ENCODE data around the gene EED. TPM values are rescaled to one million over a fixed set of nuclear protein-coding genes. Genes with fewer than 3 reads are reported as not detected.

EED gene, protein sequence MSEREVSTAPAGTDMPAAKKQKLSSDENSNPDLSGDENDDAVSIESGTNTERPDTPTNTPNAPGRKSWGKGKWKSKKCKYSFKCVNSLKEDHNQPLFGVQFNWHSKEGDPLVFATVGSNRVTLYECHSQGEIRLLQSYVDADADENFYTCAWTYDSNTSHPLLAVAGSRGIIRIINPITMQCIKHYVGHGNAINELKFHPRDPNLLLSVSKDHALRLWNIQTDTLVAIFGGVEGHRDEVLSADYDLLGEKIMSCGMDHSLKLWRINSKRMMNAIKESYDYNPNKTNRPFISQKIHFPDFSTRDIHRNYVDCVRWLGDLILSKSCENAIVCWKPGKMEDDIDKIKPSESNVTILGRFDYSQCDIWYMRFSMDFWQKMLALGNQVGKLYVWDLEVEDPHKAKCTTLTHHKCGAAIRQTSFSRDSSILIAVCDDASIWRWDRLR
- 7.0 and 10.3 TPM in 2 replicates for total RNA-seq (2014; rRNA removed; shearing (Covaris generic); ENCODE audit: low replicate concordance)

DNA sequence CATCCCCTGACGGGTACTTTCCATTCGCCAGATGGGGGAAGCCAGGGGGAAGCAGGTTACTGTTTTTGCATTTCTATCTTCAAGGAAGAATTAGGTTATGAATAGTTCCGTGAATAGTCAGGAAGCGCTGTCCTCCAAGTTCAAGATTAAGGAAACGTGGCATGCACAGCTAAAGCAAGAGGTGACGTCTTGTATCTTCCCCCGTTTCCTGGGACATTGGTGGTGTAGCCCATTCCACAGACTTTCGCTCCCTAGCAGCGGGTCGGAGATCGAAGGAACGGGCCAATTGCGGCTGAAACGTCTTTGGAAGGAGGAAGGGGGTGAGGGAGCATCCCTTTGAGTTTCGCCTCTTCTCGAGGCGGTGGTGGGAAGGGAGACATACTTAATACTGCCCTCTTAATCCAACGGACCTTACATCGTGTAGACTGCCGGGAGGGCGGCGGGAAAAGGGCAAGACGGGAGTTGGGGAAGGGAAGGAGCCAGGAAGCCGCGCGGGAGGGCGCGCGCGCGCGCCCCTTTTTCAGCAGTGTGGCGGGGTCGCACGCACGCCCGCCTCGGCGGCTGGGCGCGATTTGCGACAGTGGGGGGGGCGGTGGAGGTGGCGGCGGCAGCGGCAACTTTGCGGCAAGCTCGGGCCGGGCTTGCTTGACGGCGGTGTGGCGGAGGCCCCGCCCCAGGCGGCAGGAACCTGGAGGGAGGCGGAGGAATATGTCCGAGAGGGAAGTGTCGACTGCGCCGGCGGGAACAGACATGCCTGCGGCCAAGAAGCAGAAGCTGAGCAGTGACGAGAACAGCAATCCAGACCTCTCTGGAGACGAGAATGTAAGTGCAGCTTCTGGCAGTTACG is at the start of gene EED:
EED (plus strand) TSS at position 232 of the 847 bp plus-strand sequence; CDS start at position 709, 477 bp downstream.
- in situ Hi-C loops (cut with HindIII; ENCODE audit: low pct_unique_long_range_greater_than_20kb, low sequenced_read_pairs), result no loop called here

DNA sequence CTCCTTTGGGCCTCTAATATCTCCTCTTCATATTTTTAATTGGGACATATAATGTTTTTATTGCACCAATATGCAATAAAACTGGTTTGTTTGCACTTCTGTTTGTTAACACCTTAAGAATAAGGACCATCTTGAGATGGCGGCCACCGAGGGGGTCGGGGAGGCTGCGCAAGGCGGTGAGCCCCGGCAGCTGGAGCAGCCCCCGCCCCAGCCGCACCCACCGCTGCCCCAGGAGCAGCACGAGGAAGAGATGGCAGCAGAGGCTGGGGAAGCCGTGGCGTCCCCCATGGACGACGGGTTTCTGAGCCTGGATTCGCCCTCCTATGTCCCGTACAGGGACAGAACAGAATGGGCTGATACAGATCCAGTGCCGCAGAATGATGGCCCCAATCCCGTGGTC is 49.6 kb upstream of the EED start:
- in situ Hi-C loops (cut with HindIII; ENCODE audit: low pct_unique_long_range_greater_than_20kb, low sequenced_read_pairs), result no loop called here
- DNase-seq (ENCODE audit: low read depth), result no peak

More for the DNA sequence above, at the start of gene EED:
- DNase-seq (ENCODE audit: low read depth), result peak; percentile 90

DNA sequence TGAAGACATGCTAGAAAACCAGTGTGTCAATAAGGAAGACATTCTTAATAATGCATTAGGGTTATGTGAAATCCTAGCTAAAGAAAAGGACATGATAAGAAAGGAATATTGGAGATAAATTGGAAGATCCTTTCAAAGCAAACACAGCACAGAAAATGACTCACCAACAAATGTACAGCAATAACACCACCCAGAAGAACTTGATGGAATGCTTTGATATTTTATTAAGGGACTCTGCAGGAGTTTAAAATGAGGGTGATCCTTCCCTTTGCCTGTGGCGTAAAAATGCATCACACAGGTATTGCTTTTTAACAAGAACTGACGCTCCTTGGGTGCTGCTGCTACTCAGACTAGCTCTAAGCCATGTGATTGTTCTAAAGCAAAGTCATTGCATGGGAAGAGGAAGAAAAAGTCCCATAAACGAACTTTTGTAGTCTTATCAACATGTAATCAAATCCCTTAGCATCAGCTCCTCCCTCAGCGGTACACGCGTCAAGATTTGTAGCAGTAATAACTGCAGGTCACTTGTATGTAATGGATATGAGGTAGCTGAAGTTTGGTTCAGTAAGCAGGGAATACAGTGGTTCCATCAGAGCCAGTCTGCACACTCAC is 48.4 kb upstream of the EED start:
- in situ Hi-C loops (cut with HindIII; ENCODE audit: low pct_unique_long_range_greater_than_20kb, low sequenced_read_pairs), result no loop called here
- no peak for DNase-seq (ENCODE audit: low read depth)

DNA sequence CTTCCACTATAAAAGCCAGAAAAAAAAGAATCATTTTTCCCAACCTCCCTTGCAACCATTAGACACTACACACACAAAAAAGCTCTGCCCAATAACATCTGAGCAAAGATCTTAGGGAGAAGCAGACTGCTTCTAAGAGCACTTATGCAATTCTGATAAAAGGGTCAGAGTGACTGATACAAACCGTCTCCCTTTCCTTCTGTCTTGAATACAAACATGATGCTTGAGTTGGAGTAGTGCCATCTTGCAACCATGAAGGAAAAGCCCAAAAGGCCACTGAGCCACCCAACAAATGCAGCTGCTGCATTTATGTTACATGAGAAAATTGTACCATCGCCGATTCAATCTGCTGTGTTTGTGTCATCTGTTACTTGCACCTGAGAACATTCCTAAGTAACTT is 47.6 kb upstream of the EED start:
- in situ Hi-C loops (cut with HindIII; ENCODE audit: low pct_unique_long_range_greater_than_20kb, low sequenced_read_pairs), result no loop called here
- DNase-seq (ENCODE audit: low read depth), result no peak

GRCh38 chr11:86197448-86197847 is 47.1 kb upstream of the EED start:
- DNase-seq (ENCODE audit: low read depth), result no peak
- in situ Hi-C loops (cut with HindIII; ENCODE audit: low pct_unique_long_range_greater_than_20kb, low sequenced_read_pairs), result no loop called here

DNA sequence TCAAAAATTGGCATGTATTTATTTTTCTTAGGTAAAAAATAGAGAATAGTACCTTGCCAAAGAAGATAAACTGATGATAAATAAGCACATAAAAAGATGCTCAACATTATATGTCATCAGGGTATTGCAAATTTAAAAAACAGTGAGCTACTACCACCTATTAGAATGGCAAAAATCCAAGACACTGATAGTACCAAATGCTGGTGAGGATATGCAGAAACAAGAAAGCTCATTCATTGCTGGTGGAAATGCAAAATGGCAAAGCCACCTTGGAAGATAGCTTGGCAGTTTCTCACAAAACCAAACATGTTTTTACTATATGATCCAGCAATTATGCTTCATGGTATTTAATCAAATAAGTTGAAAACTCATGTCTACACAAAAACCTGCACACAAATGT is 46.4 kb upstream of the EED start:
- no peak for DNase-seq (ENCODE audit: low read depth)
- in situ Hi-C loops (cut with HindIII; ENCODE audit: low pct_unique_long_range_greater_than_20kb, low sequenced_read_pairs), result no loop called here

DNA sequence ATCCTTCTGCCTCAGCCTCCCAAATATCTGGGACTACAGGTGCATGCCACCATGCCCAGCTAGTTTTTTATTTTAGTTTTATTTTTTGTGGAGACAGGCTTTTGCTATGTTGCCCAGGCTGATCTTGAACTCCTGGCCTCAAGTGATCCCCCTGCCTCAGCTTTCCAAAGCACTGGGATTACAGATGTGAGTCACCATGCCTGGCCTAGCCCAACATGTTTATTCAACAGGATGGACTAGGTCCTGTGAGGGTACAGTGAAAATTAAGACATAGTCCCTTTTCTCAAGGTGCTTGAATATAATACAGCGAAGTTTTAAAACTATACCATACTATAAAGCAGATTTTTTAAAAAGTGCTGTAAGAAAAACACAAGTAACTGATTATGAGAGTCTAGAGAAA is 45.2 kb upstream of the EED start:
- no peak for DNase-seq (ENCODE audit: low read depth)
- in situ Hi-C loops (cut with HindIII; ENCODE audit: low pct_unique_long_range_greater_than_20kb, low sequenced_read_pairs), result no loop called here

- in situ Hi-C loops (cut with HindIII; ENCODE audit: low pct_unique_long_range_greater_than_20kb, low sequenced_read_pairs), result no loop called here
- no peak for DNase-seq (ENCODE audit: low read depth)
These were observed 43.1 kb upstream of the EED start for GRCh38 chr11:86201371-86201884.

DNA sequence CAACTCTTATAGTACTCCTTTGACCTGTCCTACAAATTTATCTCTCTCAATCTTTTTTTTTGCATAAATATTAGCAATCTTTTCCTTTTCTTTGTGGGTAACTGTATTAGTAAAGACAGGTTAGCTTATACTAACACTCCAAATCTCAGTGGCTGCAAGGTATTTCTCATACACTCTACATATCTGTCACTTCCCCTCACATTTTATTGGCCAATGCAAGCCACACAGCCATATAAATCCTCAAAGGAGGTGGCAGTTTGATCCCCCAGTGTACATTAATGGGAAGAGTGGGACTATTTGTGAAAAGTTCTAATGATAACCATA is 42.6 kb upstream of the EED start:
- DNase-seq (ENCODE audit: low read depth), result no peak
- in situ Hi-C loops (cut with HindIII; ENCODE audit: low pct_unique_long_range_greater_than_20kb, low sequenced_read_pairs), result no loop called here

GRCh38 chr11:86204356-86204755 is 40.2 kb upstream of the EED start:
- in situ Hi-C loops (cut with HindIII; ENCODE audit: low pct_unique_long_range_greater_than_20kb, low sequenced_read_pairs), result no loop called here
- DNase-seq (ENCODE audit: low read depth), result no peak

DNA sequence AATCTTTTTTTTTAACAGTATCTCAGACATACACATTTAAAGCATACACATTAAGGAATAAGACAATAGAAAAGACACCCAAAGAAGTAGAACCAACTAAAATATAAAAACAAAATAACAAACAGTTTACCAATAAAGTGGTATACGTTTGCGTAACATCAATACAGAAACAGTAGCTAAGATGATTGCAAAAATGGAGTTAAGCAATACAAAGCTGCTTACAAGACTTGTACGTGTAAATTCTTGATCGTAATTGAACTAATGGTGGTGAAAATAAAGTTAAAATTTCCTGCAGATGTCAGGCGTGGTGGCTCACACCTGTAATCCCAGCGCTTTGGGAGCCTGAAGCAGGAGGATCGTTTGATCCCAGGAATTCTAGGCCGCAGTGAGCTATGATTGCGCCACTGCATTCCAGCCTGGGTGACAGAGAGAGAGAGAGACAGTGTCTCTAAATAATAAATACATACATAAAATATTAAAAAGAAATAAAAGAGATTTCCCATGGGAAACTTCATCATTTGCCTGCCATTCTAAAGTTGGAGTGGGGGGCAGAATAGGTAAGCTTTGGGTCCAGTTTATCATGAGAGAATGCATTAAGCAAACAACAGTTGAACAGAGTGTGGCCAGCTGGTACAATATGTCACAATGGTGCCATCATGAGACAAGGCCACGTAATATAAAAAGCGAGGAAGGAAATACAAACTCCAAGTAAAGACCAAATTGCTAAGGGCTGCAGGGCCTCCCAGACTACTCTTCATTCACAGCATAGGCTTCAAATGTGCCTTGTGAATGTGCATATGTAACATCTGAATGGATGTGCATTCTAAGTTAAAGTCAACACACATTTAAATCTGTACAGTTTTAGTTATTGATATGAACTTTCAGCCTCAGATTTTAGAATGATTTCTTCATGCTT is 38.9 kb upstream of the EED start:
- DNase-seq (ENCODE audit: low read depth), result no peak
- in situ Hi-C loops (cut with HindIII; ENCODE audit: low pct_unique_long_range_greater_than_20kb, low sequenced_read_pairs), result no loop called here

GRCh38 chr11:86206337-86206695 is 38.2 kb upstream of the EED start:
- no peak for DNase-seq (ENCODE audit: low read depth)
- in situ Hi-C loops (cut with HindIII; ENCODE audit: low pct_unique_long_range_greater_than_20kb, low sequenced_read_pairs), result no loop called here

DNA sequence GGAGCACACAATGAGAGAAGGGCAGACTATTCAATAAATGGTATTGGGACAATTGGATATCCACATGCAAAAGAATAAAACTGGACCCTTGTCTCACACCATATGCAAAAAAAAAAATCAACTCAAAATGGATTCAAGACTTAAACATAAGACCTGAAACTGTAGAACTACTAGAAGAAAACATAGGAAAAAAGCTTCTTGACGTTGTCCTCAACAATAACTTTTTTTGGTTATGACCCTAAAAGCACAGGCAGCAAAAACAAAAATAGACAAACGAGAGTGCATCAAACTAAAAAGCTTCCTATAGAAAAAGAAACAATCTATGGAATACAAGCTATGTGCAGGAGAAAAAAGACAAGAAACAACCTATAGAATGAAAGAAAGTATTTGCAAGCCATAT is 37.1 kb upstream of the EED start:
- DNase-seq (ENCODE audit: low read depth), result no peak
- in situ Hi-C loops (cut with HindIII; ENCODE audit: low pct_unique_long_range_greater_than_20kb, low sequenced_read_pairs), result no loop called here

- in situ Hi-C loops (cut with HindIII; ENCODE audit: low pct_unique_long_range_greater_than_20kb, low sequenced_read_pairs), result no loop called here
- DNase-seq (ENCODE audit: low read depth), result no peak
These were observed 36.0 kb upstream of the EED start for GRCh38 chr11:86208572-86208971.

- no peak for DNase-seq (ENCODE audit: low read depth)
- in situ Hi-C loops (cut with HindIII; ENCODE audit: low pct_unique_long_range_greater_than_20kb, low sequenced_read_pairs), result no loop called here
These were observed 34.5 kb upstream of the EED start for GRCh38 chr11:86209806-86210657.

DNA sequence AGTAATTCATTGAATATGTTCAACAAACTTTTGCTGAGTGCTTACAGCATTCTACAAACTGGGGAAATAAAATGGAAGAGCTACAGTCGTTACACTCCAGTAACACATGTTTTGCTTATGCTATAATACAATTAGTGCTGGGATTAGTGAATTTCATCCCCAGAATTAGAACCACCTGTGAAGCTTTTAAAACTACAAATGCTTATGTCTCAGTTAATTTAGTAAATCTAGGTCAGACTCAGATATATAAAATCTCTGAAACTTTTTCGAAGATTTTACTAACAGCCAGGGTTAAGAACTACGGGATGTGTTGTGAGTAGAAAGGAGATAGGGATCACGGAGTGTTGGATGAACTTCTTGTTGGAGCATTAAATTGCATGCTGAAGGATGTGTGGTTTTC is 33.7 kb upstream of the EED start:
- DNase-seq (ENCODE audit: low read depth), result no peak
- in situ Hi-C loops (cut with HindIII; ENCODE audit: low pct_unique_long_range_greater_than_20kb, low sequenced_read_pairs), result no loop called here

- in situ Hi-C loops (cut with HindIII; ENCODE audit: low pct_unique_long_range_greater_than_20kb, low sequenced_read_pairs), result no loop called here
- DNase-seq (ENCODE audit: low read depth), result no peak
These were observed 32.9 kb upstream of the EED start for GRCh38 chr11:86211619-86212018.
